GM19324 (cell line): ENCODE measurements around the gene PLXDC2.

ENCODE experiments used
- ATAC-seq: cut with Tn5 transposase; IDR thresholded peaks from one replicate; pipeline ENCODE4 v1.9.1; 2021; ENCODE audit warnings: mild to moderate bottlenecking, moderate library complexity; ENCODE audit not compliant: unreplicated experiment, low FRiP score

The PLXDC2 gene

DNA sequence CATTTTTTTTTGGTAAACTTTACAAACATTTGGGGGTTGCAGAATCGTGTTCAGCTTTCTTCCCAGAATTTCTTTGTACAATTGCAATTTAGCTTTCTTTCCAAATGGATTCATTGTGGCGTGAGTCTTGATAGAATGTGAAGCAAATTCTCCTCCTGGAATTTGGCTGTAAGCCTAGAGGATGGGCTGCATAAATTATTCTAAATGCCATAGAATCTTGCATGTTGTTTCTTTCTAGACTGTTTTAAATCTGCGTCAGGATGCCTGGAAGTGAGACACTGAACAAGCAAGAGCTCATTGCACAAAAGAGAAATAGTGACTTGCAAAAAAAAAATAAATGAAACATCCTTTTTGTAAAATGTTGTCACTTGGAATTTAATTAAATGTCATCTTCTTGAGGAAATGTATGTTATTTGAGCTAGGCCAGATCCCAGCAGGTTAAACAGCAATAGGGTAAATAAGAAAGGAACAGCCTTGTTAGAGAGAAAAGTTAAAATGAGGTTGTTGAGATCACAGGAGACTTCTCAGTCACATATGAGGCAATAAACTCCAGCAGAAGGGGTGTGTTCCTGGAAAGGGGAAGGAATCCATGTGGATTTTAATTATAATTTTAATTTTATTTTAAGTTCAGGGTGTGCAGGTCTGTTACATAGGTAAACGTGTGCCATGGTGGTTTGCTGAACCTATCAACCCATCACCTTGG, 483.0 kb downstream of the PLXDC2 start:
- no peak for ATAC-seq

GRCh38 chr10:20300735-20301134, 484.5 kb downstream of the PLXDC2 start:
- no peak for ATAC-seq

- ATAC-seq, result no peak
These were observed 485.8 kb downstream of the PLXDC2 start for GRCh38 chr10:20302033-20302432.

- ATAC-seq, result no peak
These were observed 487.4 kb downstream of the PLXDC2 start for GRCh38 chr10:20303453-20304152.

DNA sequence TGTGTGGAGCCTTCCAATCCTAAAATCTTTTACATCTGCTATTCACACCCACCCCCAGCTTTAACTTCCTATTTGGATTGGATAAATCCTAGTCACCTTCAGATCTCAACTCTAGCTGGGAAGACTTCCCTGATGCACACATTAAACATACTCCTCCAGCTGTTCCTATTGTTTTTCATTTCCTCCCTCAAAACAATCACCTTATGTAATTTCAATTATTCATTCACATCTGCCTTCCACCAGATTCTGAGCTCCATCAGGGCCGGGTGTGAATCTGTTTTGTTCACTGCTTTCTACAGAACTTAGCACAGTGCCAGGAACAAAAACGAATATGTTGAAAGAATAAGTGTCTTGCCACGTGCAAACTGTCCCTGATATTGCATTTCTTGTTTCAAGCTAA, 497.4 kb downstream of the PLXDC2 start:
- no peak for ATAC-seq

DNA sequence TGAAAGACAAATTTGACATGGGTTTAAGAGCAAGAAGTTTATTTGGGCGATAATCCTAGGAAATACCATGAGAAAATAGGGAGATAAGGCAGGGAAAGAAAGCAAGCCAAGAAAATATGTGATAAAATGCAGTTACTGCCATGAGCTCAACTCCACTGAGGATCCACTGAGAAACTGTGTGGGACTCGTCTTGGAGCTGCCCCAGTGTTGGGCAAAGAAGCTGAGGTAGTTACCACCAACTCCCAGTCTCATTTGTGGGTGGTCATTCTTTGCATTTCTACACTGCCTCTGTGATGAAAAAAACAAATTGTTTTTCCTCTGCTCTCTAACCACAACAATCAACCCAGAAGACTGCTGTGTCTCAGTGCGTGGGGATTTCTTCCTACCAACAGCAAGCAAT, 498.2 kb downstream of the PLXDC2 start:
- no peak for ATAC-seq

DNA sequence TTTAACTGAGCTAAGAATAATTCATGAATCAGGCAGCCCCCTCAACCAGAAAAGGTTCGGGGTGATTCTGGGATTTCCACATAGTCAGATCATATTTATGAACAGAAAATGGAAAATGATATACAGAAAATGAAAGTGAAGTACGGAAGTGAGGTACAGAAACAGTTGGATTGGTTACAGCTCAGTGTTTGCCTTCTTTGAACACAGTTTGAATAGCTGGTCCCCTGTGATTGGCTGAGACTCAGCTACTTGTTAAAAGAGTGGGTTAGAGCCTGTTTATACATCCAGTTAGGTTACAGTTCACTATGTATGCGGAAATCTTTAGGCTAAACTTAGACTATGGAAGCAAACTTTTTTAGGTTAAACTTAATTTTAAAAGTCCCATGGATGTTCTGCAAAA, 511.7 kb downstream of the PLXDC2 start:
- no peak for ATAC-seq

DNA sequence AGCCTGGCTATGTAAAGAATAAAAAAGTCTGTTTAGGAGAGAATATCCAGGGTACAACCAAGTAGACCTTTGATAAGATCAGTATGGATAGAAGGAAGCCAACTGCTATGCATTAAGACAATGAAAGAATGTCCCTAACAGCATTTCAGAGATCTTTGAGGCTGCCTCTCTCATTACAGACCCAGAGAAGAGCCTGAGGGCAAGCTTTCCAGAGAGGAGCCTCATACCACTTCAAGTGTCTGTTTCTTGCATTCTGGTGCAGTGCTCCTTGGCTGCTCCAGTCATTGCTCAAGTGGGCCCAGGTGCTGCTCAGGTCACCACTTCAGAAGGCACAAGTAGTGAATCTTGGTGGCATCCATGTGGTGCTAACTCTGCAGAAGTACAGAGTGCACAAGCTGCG, 514.0 kb downstream of the PLXDC2 start:
- ATAC-seq, result no peak

- no peak for ATAC-seq
These were observed 518.3 kb downstream of the PLXDC2 start for GRCh38 chr10:20334559-20334958.
